ENCODE data around the gene ARHGEF17.

Gene ARHGEF17

DNA sequence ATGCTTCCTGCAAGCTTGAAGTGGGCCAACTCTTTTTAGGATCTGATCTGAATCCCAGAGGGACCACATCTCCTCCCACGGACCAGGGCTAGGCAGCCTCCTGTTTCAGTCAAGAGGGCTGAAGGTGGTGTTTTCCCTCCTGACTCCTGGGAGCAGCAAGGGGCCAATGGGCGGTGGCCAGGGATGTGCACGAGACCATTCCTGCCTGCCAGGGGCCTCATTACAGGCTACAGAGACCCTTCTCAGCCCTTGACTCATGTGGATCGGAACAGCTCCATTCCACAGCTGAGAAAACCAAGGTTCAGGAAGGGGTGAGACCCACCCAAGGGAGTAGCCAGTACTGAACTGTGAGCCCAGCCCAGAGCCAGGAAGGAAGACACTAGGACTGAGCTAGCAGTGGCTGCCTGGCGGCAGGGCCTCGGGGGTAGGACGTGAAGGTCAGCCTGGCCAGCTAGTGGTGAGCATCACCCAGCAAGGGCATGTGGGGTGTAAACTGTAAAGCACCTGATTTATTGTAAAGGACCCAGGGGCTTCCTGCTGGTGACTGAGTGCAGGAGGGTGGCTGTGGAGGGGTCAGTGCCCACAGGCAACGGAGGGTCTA is 39.3 kb upstream of the ARHGEF17 start:
- no peak for ATAC-seq
- TF ChIP-seq ZFP3 (CRISPR knock-in tag; IDR thresholded peaks at IDR 0.05) (no peak), ZC3H10 (CRISPR knock-in tag; IDR thresholded peaks at IDR 0.05) (no peak), TOX (CRISPR knock-in tag; IDR thresholded peaks at IDR 0.05; ENCODE audit: borderline replicate concordance) (no peak), PPARA (CRISPR knock-in tag; IDR thresholded peaks at IDR 0.05; ENCODE audit: borderline replicate concordance) (no peak), ZNF70 (CRISPR knock-in tag; IDR thresholded peaks at IDR 0.05) (no peak), CSDC2 (CRISPR knock-in tag; IDR thresholded peaks at IDR 0.05) (no peak), ARNTL (CRISPR knock-in tag; IDR thresholded peaks at IDR 0.05; ENCODE audit: borderline replicate concordance, low read depth) (no peak), ISL1 (CRISPR knock-in tag; IDR thresholded peaks at IDR 0.05) (no peak), SNAI2 (CRISPR knock-in tag; IDR thresholded peaks at IDR 0.05) (no peak), GLIS3 (CRISPR knock-in tag; IDR thresholded peaks at IDR 0.05) (no peak), BACH2 (CRISPR knock-in tag; IDR thresholded peaks at IDR 0.05; ENCODE audit: borderline replicate concordance) (no peak), ZNF8 (CRISPR knock-in tag; IDR thresholded peaks at IDR 0.05) (no peak), ZFP30 (CRISPR knock-in tag; IDR thresholded peaks at IDR 0.05) (no peak), ZNF565 (CRISPR knock-in tag; conservative IDR thresholded peaks at IDR 0.05; ENCODE audit: low read depth) (no peak)
- TF ChIP-seq, protein P1, sequence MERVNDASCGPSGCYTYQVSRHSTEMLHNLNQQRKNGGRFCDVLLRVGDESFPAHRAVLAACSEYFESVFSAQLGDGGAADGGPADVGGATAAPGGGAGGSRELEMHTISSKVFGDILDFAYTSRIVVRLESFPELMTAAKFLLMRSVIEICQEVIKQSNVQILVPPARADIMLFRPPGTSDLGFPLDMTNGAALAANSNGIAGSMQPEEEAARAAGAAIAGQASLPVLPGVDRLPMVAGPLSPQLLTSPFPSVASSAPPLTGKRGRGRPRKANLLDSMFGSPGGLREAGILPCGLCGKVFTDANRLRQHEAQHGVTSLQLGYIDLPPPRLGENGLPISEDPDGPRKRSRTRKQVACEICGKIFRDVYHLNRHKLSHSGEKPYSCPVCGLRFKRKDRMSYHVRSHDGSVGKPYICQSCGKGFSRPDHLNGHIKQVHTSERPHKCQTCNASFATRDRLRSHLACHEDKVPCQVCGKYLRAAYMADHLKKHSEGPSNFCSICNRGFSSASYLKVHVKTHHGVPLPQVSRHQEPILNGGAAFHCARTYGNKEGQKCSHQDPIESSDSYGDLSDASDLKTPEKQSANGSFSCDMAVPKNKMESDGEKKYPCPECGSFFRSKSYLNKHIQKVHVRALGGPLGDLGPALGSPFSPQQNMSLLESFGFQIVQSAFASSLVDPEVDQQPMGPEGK (CRISPR knock-in tag; IDR thresholded peaks at IDR 0.05; ENCODE audit: borderline replicate concordance) = no peak
- TF ChIP-seq, protein P2, sequence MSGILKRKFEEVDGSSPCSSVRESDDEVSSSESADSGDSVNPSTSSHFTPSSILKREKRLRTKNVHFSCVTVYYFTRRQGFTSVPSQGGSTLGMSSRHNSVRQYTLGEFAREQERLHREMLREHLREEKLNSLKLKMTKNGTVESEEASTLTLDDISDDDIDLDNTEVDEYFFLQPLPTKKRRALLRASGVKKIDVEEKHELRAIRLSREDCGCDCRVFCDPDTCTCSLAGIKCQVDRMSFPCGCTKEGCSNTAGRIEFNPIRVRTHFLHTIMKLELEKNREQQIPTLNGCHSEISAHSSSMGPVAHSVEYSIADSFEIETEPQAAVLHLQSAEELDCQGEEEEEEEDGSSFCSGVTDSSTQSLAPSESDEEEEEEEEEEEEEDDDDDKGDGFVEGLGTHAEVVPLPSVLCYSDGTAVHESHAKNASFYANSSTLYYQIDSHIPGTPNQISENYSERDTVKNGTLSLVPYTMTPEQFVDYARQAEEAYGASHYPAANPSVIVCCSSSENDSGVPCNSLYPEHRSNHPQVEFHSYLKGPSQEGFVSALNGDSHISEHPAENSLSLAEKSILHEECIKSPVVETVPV (CRISPR knock-in tag; IDR thresholded peaks at IDR 0.05) = no peak
- TF ChIP-seq, protein P3, sequence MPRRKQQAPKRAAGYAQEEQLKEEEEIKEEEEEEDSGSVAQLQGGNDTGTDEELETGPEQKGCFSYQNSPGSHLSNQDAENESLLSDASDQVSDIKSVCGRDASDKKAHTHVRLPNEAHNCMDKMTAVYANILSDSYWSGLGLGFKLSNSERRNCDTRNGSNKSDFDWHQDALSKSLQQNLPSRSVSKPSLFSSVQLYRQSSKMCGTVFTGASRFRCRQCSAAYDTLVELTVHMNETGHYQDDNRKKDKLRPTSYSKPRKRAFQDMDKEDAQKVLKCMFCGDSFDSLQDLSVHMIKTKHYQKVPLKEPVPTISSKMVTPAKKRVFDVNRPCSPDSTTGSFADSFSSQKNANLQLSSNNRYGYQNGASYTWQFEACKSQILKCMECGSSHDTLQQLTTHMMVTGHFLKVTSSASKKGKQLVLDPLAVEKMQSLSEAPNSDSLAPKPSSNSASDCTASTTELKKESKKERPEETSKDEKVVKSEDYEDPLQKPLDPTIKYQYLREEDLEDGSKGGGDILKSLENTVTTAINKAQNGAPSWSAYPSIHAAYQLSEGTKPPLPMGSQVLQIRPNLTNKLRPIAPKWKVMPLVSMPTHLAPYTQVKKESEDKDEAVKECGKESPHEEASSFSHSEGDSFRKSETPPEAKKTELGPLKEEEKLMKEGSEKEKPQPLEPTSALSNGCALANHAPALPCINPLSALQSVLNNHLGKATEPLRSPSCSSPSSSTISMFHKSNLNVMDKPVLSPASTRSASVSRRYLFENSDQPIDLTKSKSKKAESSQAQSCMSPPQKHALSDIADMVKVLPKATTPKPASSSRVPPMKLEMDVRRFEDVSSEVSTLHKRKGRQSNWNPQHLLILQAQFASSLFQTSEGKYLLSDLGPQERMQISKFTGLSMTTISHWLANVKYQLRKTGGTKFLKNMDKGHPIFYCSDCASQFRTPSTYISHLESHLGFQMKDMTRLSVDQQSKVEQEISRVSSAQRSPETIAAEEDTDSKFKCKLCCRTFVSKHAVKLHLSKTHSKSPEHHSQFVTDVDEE (CRISPR knock-in tag; IDR thresholded peaks at IDR 0.05) = no peak

DNA sequence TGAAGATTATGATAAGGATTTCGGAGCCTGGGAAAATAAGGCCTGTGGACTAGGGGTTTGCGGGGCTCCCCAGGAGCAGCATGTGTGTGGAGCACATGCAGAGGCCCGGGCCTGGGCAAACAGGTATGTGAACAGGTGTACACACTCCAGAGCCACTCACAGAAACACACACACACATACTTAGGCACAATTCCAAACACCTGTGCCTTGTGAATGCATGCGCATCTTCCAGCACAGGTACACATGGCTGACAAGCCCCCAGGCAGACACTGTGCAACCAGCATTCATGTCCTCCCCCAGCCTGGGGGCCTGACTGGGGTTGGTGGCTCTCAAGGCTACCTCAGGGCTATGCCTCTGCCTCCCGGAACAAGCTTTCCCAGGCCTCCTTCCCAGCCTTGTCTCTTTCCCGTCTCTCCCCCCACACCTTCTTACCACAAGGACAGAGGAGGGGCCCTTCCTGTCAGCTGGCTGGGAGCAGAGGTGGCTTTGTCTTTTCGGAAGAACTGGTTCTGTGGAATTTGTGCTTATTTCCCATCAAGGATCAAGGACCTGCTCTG is 38.5 kb upstream of the ARHGEF17 start:
- ATAC-seq = no peak; the same call in 2 of the 3 replicates
- TF ChIP-seq ZNF70 (CRISPR knock-in tag; IDR thresholded peaks at IDR 0.05) (no peak), ZFP30 (CRISPR knock-in tag; IDR thresholded peaks at IDR 0.05) (no peak)

DNA sequence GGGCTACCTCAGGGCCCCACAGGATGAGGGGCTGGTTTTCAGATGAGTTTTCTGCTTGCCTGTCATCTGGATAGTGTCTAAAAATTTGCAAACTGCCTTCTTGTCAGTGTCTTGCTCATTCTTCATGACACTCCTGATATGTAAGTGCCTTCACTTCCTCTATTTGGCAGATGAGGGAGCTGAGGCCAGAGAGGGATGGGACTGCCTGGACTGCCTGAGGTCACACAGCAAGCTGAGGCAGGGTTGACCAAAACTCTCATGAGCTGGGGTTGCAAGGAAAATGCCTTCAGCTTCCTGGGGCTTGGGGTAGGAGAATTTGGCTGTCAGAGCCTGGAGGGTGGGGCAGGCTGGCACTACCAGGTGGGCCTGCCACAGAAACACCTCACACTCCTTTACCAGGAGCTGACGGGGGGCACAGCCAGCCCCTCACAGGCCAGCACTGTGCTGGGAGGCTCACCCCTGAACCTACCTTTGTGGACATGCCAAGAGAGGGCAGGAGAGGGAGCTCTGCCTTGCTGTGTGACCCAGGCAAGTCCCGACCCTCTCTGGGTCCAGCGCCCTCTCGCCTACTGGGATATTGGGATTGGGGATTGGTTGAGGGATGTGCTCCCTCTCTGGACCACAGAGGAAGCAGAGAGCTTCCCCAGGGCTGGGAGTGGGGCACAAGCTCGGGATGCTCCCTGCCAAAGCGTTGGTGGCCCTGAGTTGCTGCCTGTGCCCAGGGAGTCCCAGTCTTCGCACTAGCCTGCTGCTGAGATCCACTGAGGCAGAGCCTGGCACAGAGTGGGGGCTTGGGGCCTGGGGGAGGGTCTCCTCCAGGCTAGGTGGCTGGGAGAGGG is 37.8 kb upstream of the ARHGEF17 start:
- no peak for TF ChIP-seq ISL1 (CRISPR knock-in tag; IDR thresholded peaks at IDR 0.05)
- TF ChIP-seq, protein P3 (CRISPR knock-in tag; IDR thresholded peaks at IDR 0.05) = no peak
- no peak for TF ChIP-seq OSR1 (CRISPR knock-in tag; IDR thresholded peaks at IDR 0.05)
- TF ChIP-seq GLIS3 (CRISPR knock-in tag; IDR thresholded peaks at IDR 0.05) = no peak
- no peak for TF ChIP-seq ZNF70 (CRISPR knock-in tag; IDR thresholded peaks at IDR 0.05)
- TF ChIP-seq, protein P1 (CRISPR knock-in tag; IDR thresholded peaks at IDR 0.05; ENCODE audit: borderline replicate concordance) = no peak
- no peak for TF ChIP-seq ZNF565 (CRISPR knock-in tag; conservative IDR thresholded peaks at IDR 0.05; ENCODE audit: low read depth)
- TF ChIP-seq, protein P4, sequence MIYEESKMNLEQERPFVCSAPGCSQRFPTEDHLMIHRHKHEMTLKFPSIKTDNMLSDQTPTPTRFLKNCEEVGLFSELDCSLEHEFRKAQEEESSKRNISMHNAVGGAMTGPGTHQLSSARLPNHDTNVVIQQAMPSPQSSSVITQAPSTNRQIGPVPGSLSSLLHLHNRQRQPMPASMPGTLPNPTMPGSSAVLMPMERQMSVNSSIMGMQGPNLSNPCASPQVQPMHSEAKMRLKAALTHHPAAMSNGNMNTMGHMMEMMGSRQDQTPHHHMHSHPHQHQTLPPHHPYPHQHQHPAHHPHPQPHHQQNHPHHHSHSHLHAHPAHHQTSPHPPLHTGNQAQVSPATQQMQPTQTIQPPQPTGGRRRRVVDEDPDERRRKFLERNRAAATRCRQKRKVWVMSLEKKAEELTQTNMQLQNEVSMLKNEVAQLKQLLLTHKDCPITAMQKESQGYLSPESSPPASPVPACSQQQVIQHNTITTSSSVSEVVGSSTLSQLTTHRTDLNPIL (CRISPR knock-in tag; IDR thresholded peaks at IDR 0.05; ENCODE audit: low read depth) = no peak
- TF ChIP-seq SNAI2 (CRISPR knock-in tag; IDR thresholded peaks at IDR 0.05) = no peak
- TF ChIP-seq RARB (CRISPR knock-in tag; IDR thresholded peaks at IDR 0.05) = no peak
- no peak for TF ChIP-seq ZNF8 (CRISPR knock-in tag; IDR thresholded peaks at IDR 0.05)
- no peak for TF ChIP-seq ZFP30 (CRISPR knock-in tag; IDR thresholded peaks at IDR 0.05)
- no peak for TF ChIP-seq TOX (CRISPR knock-in tag; IDR thresholded peaks at IDR 0.05; ENCODE audit: borderline replicate concordance)
- no peak for TF ChIP-seq ZFP3 (CRISPR knock-in tag; IDR thresholded peaks at IDR 0.05)
- TF ChIP-seq ZC3H10 (CRISPR knock-in tag; IDR thresholded peaks at IDR 0.05) = no peak
- no peak for TF ChIP-seq ESRRG (CRISPR knock-in tag; IDR thresholded peaks at IDR 0.05)
- peak; percentile 29; the same call in 2 of the 3 replicates for ATAC-seq

Measured in SK-N-SH treated with all-trans-retinoic acid at 6 μM for 48 hours (cell line).